Heart left ventricle (tissue), 16 donors: ENCODE data around the gene C10orf120. TPM values are rescaled to one million over a fixed set of nuclear protein-coding genes. Genes with fewer than 3 reads are reported as not detected.
A peak's percentile ranks its signal among the peaks of the same experiment; 100 is the strongest.

ENCODE experiments used
- ATAC-seq, 4 donors: fragments of 200-7000 bp; cut with Tn5 transposase; one replicate each; pipeline ENCODE4 v1.9.1; 2020 to 2022; ENCODE audit warnings: moderate library complexity in 4 of 4, mild to moderate bottlenecking in 3 of 4, moderate number of reproducible peaks in 1 of 4
- DNase-seq, 5 donors: peaks; one replicate each; pipeline ENCODE4 v3.0.0-alpha.2; 2020
- H3K27ac ChIP-seq, 12 donors: fragments of 200-600 bp; sonication (generic) in 4 of 12; one replicate each; pipeline versions ENCODE4 v1.5.0 to v1.8.0; 2016 to 2022; ENCODE audit warnings: mild to moderate bottlenecking in 2 of 12
- H3K27me3 ChIP-seq, 9 donors: fragments of 200-600 bp; sonication (generic) in 2 of 9; one replicate each; pipeline versions ENCODE4 v1.5.1 to v1.8.0; 2016 to 2022; ENCODE audit warnings: mild to moderate bottlenecking in 3 of 9
- H3K36me3 ChIP-seq, 9 donors: fragments of 200-600 bp; sonication (generic) in 2 of 9; one replicate each; pipeline versions ENCODE4 v1.5.0 to v1.8.0; 2018 to 2022; ENCODE audit warnings: mild to moderate bottlenecking in 2 of 9
- H3K4me1 ChIP-seq, 12 donors: fragments of 200-600 bp; sonication (generic) in 4 of 12; one replicate each; pipeline versions ENCODE4 v1.5.0 to v1.8.0; 2016 to 2022; ENCODE audit warnings: mild to moderate bottlenecking in 3 of 12
- H3K4me3 ChIP-seq, 12 donors: fragments of 200-600 bp; sonication (generic) in 4 of 12; one replicate each; pipeline versions ENCODE4 v1.5.0 to v1.8.0; 2017 to 2022; ENCODE audit warnings: mild to moderate bottlenecking in 9 of 12, moderate library complexity in 4 of 12
- H3K9me3 ChIP-seq, 12 donors: fragments of 200-600 bp; sonication (generic) in 4 of 12; one replicate each; pipeline versions ENCODE4 v1.5.0 to v1.8.0; 2016 to 2022; ENCODE audit warnings: mild to moderate bottlenecking in 1 of 12
- POLR2A ChIP-seq, 2 donors: fragments of 450-650 bp; IDR thresholded peaks; one replicate each; pipeline ENCODE4 v1.6.1; 2017; ENCODE audit warnings: antibody characterized with exemption in 2 of 2, mild to moderate bottlenecking in 2 of 2, moderate library complexity in 2 of 2
- WGBS, 4 donors: extraction: QIAGEN DNeasy Blood & Tissue Kit in 2 of 4; methylation state at CpG; one replicate each; pipeline versions ENCODE4 v1.1.5 to v1.1.7; 2013 to 2018; 5-methylcytosine and 5-hydroxymethylcytosine counted together
- intact Hi-C, 10 donors: fragments of 100-400 bp; cut with DNase I; formaldehyde crosslinking; loops; one replicate each; pipeline versions ENCODE4 v1.11.1 to v1.14.2; 2022
- polyA plus RNA-seq, 2 donors: library from polyadenylated mRNA; stranded (reverse); fragments of 200-250 nt; gene quantifications; one replicate each; pipeline ENCODE4 v1.2.3, GENCODE V29; 2013
- total RNA-seq, 9 donors: library from RNA; depleted of rRNA in 2 of 9; stranded (reverse); fragments of >200 nt in 2 of 9; fragmentation: NEBNext Ultra II Directional in 3 of 9; extraction: Animal tissue kit (Norgen Biotek cat#: 25700) in 3 of 9; gene quantifications; one replicate each; pipeline versions ENCODE4 v1.1.0 to v1.2.4, GENCODE V29; 2016 to 2023
- TF ChIP-seq, protein P1 (sequence below), 12 donors: fragments of 200-600 bp; sonication (generic) in 4 of 12; IDR thresholded peaks; one replicate each; pipeline versions ENCODE4 v1.5.0 to v1.8.0; 2018 to 2022; ENCODE audit warnings: antibody characterized with exemption in 12 of 12, mild to moderate bottlenecking in 5 of 12
- donor health status: ischemic (EF 13 %, LVEDD 7.1; RV severe dilation, severe dysfunction).
- donor health status: healthy with polysubstance abuse.
- donor health status: DM: no; HTN: yes; CAD: no.
- donor health status: DM: no; HTN: no; CAD: no.
- donor health status: ischemic (EF 25% LVEDD 6.9; RV normal size, moderate dysfunction).
- donor health status: ischemic (EF 25% LVEDD 5.7; RV mildly dilated, moderate dysfunction).
- donor health status: healthy.
- donor health status: DM: yes; HTN: yes; CAD: no.
- donor health status: ischemic (EF 35%, LVEDD 5.7; RV mildly dilated, moderate dysfunction).
- donor health status: nonischemic (EF 11% LVEDD 7.7; RV severe dilation, severe dysfunction).
- donor health status: DM: yes; HTN: yes; CAD: no.
- donor health status: PGD.
- donor health status: ischemic (EF 29% LVEDD 5.4; RV normal size, mild dysfunction).
- donor health status: nonischemic (EF 23%, LVEDD 6.1; RV moderate dilation, normal function).

C10orf120 gene
- total and polyA plus RNA-seq, 11 donors: not detected

- no peaks in the 10 kb centered on the region for H3K9me3 ChIP-seq
- H3K4me3 ChIP-seq: no peak overlapping the region
- no peak for TF ChIP-seq POLR2A (IDR thresholded peaks at IDR 0.05)
- TF ChIP-seq, protein P1, sequence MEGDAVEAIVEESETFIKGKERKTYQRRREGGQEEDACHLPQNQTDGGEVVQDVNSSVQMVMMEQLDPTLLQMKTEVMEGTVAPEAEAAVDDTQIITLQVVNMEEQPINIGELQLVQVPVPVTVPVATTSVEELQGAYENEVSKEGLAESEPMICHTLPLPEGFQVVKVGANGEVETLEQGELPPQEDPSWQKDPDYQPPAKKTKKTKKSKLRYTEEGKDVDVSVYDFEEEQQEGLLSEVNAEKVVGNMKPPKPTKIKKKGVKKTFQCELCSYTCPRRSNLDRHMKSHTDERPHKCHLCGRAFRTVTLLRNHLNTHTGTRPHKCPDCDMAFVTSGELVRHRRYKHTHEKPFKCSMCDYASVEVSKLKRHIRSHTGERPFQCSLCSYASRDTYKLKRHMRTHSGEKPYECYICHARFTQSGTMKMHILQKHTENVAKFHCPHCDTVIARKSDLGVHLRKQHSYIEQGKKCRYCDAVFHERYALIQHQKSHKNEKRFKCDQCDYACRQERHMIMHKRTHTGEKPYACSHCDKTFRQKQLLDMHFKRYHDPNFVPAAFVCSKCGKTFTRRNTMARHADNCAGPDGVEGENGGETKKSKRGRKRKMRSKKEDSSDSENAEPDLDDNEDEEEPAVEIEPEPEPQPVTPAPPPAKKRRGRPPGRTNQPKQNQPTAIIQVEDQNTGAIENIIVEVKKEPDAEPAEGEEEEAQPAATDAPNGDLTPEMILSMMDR (IDR thresholded peaks at IDR 0.05): peak; percentile 62 to 88 (median 79)
- H3K27ac ChIP-seq: no peak overlapping the region
- no peaks in the 10 kb centered on the region for H3K36me3 ChIP-seq
- H3K4me1 ChIP-seq: peaks cover 0 to 4% (median 0%) of the 10 kb centered on the region in 12 donors
- WGBS, 4 donors: 20 to 35% (median 32%) methylated on average over 8 to 10 of the region's 10 CpGs
- H3K27me3 ChIP-seq: peaks cover 0 to 5% (median 0%) of the 10 kb centered on the region in 9 donors
- peak; percentile 54 to 83 (median 69) for ATAC-seq
- DNase-seq: peak in 4 of 5 donors; percentile 24 to 51 (median 48)
- intact Hi-C loops: loop anchor here in 9 of 10 donors (1.0 to 10.0 kb wide), 5 partner anchors 53 to 906 kb away; no protein-coding TSS in a partner anchor
Measured at GRCh38 chr10:122648599-122649428, 50.8 kb downstream of the C10orf120 start.

Other genes with a start within 250 kb of the C10orf120 start
- 1 to 10 TPM in 2 of 9 donors, under 1 TPM in 1, not detected in 6; 0.87 to 1.5 (median 1.2) TPM for gene ARMS2, start 245.2 kb downstream of the C10orf120 start, total RNA-seq
- gene ARMS2, start 245.2 kb downstream of the C10orf120 start, polyA plus RNA-seq: not detected
- gene HTRA1, start 238.3 kb downstream of the C10orf120 start, total RNA-seq: 100 to 1,000 TPM in 3 of 9 donors, 10 to 100 TPM in 6; 35.7 to 153 (median 57.6) TPM
- gene HTRA1, start 238.3 kb downstream of the C10orf120 start, polyA plus RNA-seq: 10 to 100 TPM; 30.5 to 34.9 TPM
- under 1 TPM in 4 of 9 donors, not detected in 5; 0.04 to 0.49 (median 0.10) TPM for gene DMBT1, start 139.1 kb downstream of the C10orf120 start, total RNA-seq
- under 1 TPM; 0.04 to 0.30 TPM for gene DMBT1, start 139.1 kb downstream of the C10orf120 start, polyA plus RNA-seq
- gene CUZD1, start 146.0 kb upstream of the C10orf120 start, total RNA-seq: under 1 TPM in 7 of 9 donors, not detected in 2; 0.15 to 0.84 (median 0.19) TPM
- gene CUZD1, start 146.0 kb upstream of the C10orf120 start, polyA plus RNA-seq: under 1 TPM; 0.11 to 0.17 TPM
- 1 to 10 TPM in 3 of 9 donors, under 1 TPM in 2, not detected in 4; 0.74 to 2.9 (median 1.1) TPM for gene FAM24B, start 179.7 kb upstream of the C10orf120 start, total RNA-seq
- gene FAM24B, start 179.7 kb upstream of the C10orf120 start, polyA plus RNA-seq: under 1 TPM; 0.49 to 0.53 TPM
- not detected for gene FAM24A, start 210.8 kb upstream of the C10orf120 start, total RNA-seq
- gene FAM24A, start 210.8 kb upstream of the C10orf120 start, polyA plus RNA-seq: not detected